HEK293 (cell line): ENCODE measurements around the gene PSMC3.

Experiments
- CTCF ChIA-PET: fragments of 350-600 bp; formaldehyde crosslinking; extraction: SDS; loops from one replicate; lab custom pipeline; 2021; ENCODE audit warnings: antibody characterized with exemption; lab: Yijun Ruan, JAX
- POLR2A ChIA-PET: fragments of 300-600 bp; formaldehyde crosslinking; extraction: SDS; loops from one replicate; lab custom pipeline; 2020; ENCODE audit warnings: antibody characterized with exemption, inconsistent platforms; lab: Yijun Ruan, JAX
- H3K27ac ChIP-seq: fragments of 200-500 bp; sonication (Bioruptor generic); 2 replicates; pipeline ENCODE4 v1.5.1; 2014; ENCODE audit warnings: low read depth, low read length, control low read depth, inconsistent platforms; ENCODE audit errors: extremely low read depth
- H3K36me3 ChIP-seq, 2 experiments: fragments of 200-500 bp in 1 of 2; sonication (Bioruptor generic) in 1 of 2; 1 replicate in 1 of 2; 2 replicates in 1 of 2; pipeline ENCODE4 v1.5.1; 2014 to 2017; ENCODE audit warnings: inconsistent platforms in 2 of 2, low read length in 2 of 2; ENCODE audit not compliant: control insufficient read depth in 2 of 2, insufficient read depth in 1 of 2
- H3K4me1 ChIP-seq: fragments of 200-500 bp; sonication (Bioruptor generic); 2 replicates; pipeline ENCODE4 v1.5.1; 2014; ENCODE audit warnings: mild to moderate bottlenecking, low read length, inconsistent platforms; ENCODE audit not compliant: control insufficient read depth, insufficient read depth
- H3K4me3 ChIP-seq: 2 replicates; pipeline ENCODE4 v1.5.1; 2011; ENCODE audit warnings: low read depth, mild to moderate bottlenecking, control low read depth, low read length, moderate library complexity
- H3K9me3 ChIP-seq: fragments of 200-500 bp; sonication (Bioruptor generic); 2 replicates; pipeline ENCODE4 v1.5.1; 2014; ENCODE audit warnings: low read depth, low read length, inconsistent platforms; ENCODE audit not compliant: control insufficient read depth, insufficient read depth
- BCL11A ChIP-seq: fragments of 450-650 bp; formaldehyde crosslinking; IDR thresholded peaks from 2 replicates; pipeline ENCODE4 v1.5.1; 2016; ENCODE audit warnings: low read depth, missing biosample characterization, missing genetic modification characterization
- FEZF1 ChIP-seq: fragments of 450-650 bp; formaldehyde crosslinking; IDR thresholded peaks from 2 replicates; pipeline ENCODE4 v1.5.1; 2016; ENCODE audit warnings: missing biosample characterization, missing genetic modification characterization
- GLI4 ChIP-seq: fragments of 450-650 bp; formaldehyde crosslinking; IDR thresholded peaks from 2 replicates; pipeline ENCODE4 v1.5.1; 2016; ENCODE audit warnings: missing biosample characterization, missing genetic modification characterization
- GLIS1 ChIP-seq: fragments of 450-650 bp; formaldehyde crosslinking; IDR thresholded peaks from 2 replicates; pipeline ENCODE4 v1.5.1; 2016; ENCODE audit warnings: missing biosample characterization, missing genetic modification characterization
- KLF9 ChIP-seq: fragments of 450-650 bp; formaldehyde crosslinking; IDR thresholded peaks from 2 replicates; pipeline ENCODE4 v1.5.1; 2016; ENCODE audit warnings: missing biosample characterization, missing genetic modification characterization, low read depth
- MZF1 ChIP-seq: fragments of 450-650 bp; formaldehyde crosslinking; IDR thresholded peaks from 2 replicates; pipeline ENCODE4 v1.5.1; 2017; ENCODE audit warnings: missing biosample characterization, missing genetic modification characterization, borderline replicate concordance
- REPIN1 ChIP-seq: fragments of 450-650 bp; formaldehyde crosslinking; IDR thresholded peaks from 2 replicates; pipeline ENCODE4 v1.5.1; 2017; ENCODE audit warnings: missing biosample characterization, missing genetic modification characterization, low read depth
- TRIM28 ChIP-seq: IDR thresholded peaks from 2 replicates; pipeline ENCODE4 v1.6.1; 2011; ENCODE audit warnings: low read length, control low read depth, borderline replicate concordance
- WT1 ChIP-seq: fragments of 450-650 bp; formaldehyde crosslinking; IDR thresholded peaks from 2 replicates; pipeline ENCODE4 v1.5.1; 2016; ENCODE audit warnings: missing biosample characterization, missing genetic modification characterization
- ZEB2 ChIP-seq: fragments of 450-650 bp; formaldehyde crosslinking; IDR thresholded peaks from 2 replicates; pipeline ENCODE4 v1.5.1; 2016; ENCODE audit warnings: missing biosample characterization, missing genetic modification characterization
- ZNF37A ChIP-seq: fragments of 450-650 bp; IDR thresholded peaks from 2 replicates; pipeline ENCODE4 v1.5.1; 2018; ENCODE audit warnings: missing biosample characterization, missing genetic modification characterization
- ZNF521 ChIP-seq: fragments of 450-650 bp; formaldehyde crosslinking; IDR thresholded peaks from 2 replicates; pipeline ENCODE4 v1.5.1; 2017; ENCODE audit warnings: missing biosample characterization, mild to moderate bottlenecking, missing genetic modification characterization
- ZNF555 ChIP-seq: fragments of 450-650 bp; formaldehyde crosslinking; conservative IDR thresholded peaks from 2 replicates; pipeline ENCODE4 v1.5.1; 2017; ENCODE audit warnings: missing biosample characterization, mild to moderate bottlenecking, missing genetic modification characterization, inconsistent platforms
- ZNF610 ChIP-seq: fragments of 450-650 bp; formaldehyde crosslinking; IDR thresholded peaks from 2 replicates; pipeline ENCODE4 v1.5.1; 2016; ENCODE audit warnings: missing biosample characterization, missing genetic modification characterization, borderline replicate concordance
- ZNF624 ChIP-seq: fragments of 450-650 bp; formaldehyde crosslinking; IDR thresholded peaks from 2 replicates; pipeline ENCODE4 v1.5.1; 2017; ENCODE audit warnings: missing biosample characterization, missing genetic modification characterization
- ZNF791 ChIP-seq: fragments of 450-650 bp; formaldehyde crosslinking; IDR thresholded peaks from 2 replicates; pipeline ENCODE4 v1.5.1; 2016; ENCODE audit warnings: missing biosample characterization, missing genetic modification characterization
- TF ChIP-seq, protein P1 (sequence below): fragments of 450-650 bp; formaldehyde crosslinking; IDR thresholded peaks from 2 replicates; pipeline ENCODE4 v1.5.1; 2016; ENCODE audit warnings: missing biosample characterization, missing genetic modification characterization
- TF ChIP-seq, protein P2 (sequence below): sonication (generic); formaldehyde crosslinking; IDR thresholded peaks from 2 replicates; pipeline ENCODE4 v1.8.1; 2022; ENCODE audit warnings: mild to moderate bottlenecking, moderate library complexity, missing genetic modification reagents
- TF ChIP-seq, protein P3 (sequence below): fragments of 450-650 bp; formaldehyde crosslinking; IDR thresholded peaks from 2 replicates; pipeline ENCODE4 v1.5.1; 2016; ENCODE audit warnings: missing biosample characterization, missing genetic modification characterization

Gene PSMC3

DNA sequence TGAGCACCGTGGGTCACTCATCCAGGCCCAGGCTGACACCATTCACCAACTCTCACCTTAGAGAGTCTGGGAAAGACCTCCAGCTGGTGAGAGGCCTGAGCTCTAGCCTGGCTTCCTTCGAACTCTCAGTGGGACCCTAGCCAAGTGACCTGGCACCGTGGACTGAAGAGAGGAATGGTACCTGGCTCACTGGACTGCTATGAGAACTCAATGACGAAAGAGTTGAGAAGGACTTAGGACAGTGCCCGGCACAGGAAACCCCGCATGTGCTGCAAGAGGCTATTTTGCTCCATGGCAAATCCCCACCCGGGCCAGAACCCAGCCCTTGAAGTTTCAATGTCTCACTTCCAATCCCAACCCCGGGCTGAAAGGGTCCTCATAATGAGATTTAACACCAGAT lies 23.3 kb upstream of the PSMC3 start:
- Histone ChIP-seq H3K9me3 (no peaks in the 10 kb centered on the region), H3K36me3 (no peaks in the 10 kb centered on the region), H3K4me3 (no peak overlapping the region), H3K4me1 (no peaks in the 10 kb centered on the region), H3K27ac (no peak overlapping the region)
- TF ChIP-seq, protein P1, sequence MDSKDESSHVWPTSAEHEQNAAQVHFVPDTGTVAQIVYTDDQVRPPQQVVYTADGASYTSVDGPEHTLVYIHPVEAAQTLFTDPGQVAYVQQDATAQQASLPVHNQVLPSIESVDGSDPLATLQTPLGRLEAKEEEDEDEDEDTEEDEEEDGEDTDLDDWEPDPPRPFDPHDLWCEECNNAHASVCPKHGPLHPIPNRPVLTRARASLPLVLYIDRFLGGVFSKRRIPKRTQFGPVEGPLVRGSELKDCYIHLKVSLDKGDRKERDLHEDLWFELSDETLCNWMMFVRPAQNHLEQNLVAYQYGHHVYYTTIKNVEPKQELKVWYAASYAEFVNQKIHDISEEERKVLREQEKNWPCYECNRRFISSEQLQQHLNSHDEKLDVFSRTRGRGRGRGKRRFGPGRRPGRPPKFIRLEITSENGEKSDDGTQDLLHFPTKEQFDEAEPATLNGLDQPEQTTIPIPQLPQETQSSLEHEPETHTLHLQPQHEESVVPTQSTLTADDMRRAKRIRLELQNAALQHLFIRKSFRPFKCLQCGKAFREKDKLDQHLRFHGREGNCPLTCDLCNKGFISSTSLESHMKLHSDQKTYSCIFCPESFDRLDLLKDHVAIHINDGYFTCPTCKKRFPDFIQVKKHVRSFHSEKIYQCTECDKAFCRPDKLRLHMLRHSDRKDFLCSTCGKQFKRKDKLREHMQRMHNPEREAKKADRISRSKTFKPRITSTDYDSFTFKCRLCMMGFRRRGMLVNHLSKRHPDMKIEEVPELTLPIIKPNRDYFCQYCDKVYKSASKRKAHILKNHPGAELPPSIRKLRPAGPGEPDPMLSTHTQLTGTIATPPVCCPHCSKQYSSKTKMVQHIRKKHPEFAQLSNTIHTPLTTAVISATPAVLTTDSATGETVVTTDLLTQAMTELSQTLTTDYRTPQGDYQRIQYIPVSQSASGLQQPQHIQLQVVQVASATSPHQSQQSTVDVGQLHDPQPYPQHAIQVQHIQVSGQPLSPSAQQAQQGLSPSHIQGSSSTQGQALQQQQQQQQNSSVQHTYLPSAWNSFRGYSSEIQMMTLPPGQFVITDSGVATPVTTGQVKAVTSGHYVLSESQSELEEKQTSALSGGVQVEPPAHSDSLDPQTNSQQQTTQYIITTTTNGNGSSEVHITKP: no peak
- TF ChIP-seq ZNF624: no peak
- TF ChIP-seq, protein P2, sequence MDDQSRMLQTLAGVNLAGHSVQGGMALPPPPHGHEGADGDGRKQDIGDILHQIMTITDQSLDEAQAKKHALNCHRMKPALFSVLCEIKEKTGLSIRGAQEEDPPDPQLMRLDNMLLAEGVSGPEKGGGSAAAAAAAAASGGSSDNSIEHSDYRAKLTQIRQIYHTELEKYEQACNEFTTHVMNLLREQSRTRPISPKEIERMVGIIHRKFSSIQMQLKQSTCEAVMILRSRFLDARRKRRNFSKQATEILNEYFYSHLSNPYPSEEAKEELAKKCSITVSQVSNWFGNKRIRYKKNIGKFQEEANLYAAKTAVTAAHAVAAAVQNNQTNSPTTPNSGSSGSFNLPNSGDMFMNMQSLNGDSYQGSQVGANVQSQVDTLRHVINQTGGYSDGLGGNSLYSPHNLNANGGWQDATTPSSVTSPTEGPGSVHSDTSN: no peak
- no peak for TF ChIP-seq KLF9 (tag by site-specific recombination)
- no peak for TF ChIP-seq ZNF555
- no peak for TF ChIP-seq TRIM28
- no peak for TF ChIP-seq GLI4
- no peak for TF ChIP-seq ZNF791
- no peak for TF ChIP-seq MZF1 (tag by site-specific recombination)
- no peak for TF ChIP-seq GLIS1
- no peak for TF ChIP-seq WT1
- TF ChIP-seq ZEB2 (tag by site-specific recombination): no peak
- TF ChIP-seq REPIN1 (tag by site-specific recombination): no peak
- TF ChIP-seq, protein P3, sequence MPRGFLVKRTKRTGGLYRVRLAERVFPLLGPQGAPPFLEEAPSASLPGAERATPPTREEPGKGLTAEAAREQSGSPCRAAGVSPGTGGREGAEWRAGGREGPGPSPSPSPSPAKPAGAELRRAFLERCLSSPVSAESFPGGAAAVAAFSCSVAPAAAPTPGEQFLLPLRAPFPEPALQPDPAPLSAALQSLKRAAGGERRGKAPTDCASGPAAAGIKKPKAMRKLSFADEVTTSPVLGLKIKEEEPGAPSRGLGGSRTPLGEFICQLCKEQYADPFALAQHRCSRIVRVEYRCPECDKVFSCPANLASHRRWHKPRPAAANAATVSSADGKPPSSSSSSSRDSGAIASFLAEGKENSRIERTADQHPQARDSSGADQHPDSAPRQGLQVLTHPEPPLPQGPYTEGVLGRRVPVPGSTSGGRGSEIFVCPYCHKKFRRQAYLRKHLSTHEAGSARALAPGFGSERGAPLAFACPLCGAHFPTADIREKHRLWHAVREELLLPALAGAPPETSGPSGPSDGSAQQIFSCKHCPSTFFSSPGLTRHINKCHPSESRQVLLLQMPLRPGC: no peak
- no peak for TF ChIP-seq BCL11A (tag by site-specific recombination)
- ChIA-PET CTCF (no interaction called here), POLR2A (no interaction called here)

DNA sequence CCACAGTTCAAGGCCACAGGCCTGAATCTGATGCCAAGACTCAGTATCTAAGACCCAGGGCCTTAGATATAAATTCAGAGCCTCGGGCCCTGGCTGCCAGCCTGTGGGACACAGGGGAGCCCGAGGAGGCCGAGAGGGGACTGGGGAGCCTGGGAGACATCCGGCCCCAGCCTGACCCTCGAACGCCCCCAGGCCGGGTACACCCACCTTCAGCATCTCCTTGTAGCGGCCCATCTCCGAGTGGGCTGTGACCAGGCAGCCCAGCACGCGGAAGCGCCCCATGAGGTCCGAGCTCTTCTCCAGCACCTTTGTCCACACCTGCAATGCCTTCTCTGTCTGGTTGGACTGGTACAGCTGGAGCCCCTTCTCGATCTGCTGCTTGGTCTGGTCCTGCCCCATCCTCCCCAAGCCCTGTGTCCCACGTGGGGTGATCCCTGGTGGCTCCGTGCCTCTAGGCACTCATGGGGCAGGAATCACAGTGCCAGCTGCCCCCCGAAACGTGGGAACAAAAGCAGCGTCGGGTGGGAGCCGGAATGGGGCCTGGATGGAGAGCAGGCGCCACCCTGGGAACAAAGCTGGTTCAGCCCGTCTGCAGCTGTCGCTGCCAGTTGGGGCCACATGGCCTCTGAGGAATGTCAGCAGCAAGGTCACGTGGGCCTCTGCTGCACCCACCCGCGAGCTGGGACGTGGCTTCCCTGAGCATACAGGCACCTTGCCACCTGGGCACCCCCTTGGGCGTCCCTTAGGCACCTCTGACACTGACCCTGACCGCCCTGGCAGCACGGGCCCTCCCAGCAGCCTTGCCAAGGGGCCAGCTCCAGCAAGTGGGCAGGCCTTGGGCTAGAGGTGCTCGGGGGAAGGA lies 22.6 kb upstream of the PSMC3 start, which contains the start of gene RAPSN:
RAPSN (minus strand) TSS at position 571 of the 862 bp plus-strand sequence; CDS start at position 399, 172 bp downstream.
- TF ChIP-seq ZNF521 (tag by site-specific recombination) (no peak), ZNF37A (no peak), FEZF1 (no peak), ZNF610 (tag by site-specific recombination) (no peak)
- Histone ChIP-seq H3K4me1 (no peaks in the 10 kb centered on the region), H3K27ac (no peak within 1 kb of the TSS), H3K4me3 (no peak within 1 kb of the TSS), H3K36me3 (no peaks in the 10 kb centered on the region), H3K9me3 (no peaks in the 10 kb centered on the region)
- CTCF ChIA-PET: no interaction called here
- POLR2A ChIA-PET: no interaction called here
